SIG-M5 (cell line): ENCODE data around the gene SRC.
A peak's percentile ranks its signal among the peaks of the same experiment; 100 is the strongest.

ENCODE experiments used
- DNase-seq: peaks from one replicate; lab custom pipeline; 2025; lab: John Stamatoyannopoulos, UW

Gene SRC

GRCh38 chr20:37315021-37315451 is 30.9 kb upstream of the SRC start:
- DNase-seq = no peak

- no peak for DNase-seq
Observed at GRCh38 chr20:37315452-37316110, 30.4 kb upstream of the SRC start.

- DNase-seq = peak; percentile 74
Observed at GRCh38 chr20:37316116-37316774, 29.7 kb upstream of the SRC start.

- DNase-seq = no peak
Observed at GRCh38 chr20:37316775-37317170, 29.2 kb upstream of the SRC start.

- no peak for DNase-seq
Observed at GRCh38 chr20:37317316-37317715, 28.6 kb upstream of the SRC start.

- no peak for DNase-seq
Observed at GRCh38 chr20:37317994-37318640, 27.8 kb upstream of the SRC start.

- no peak for DNase-seq
Observed at GRCh38 chr20:37319151-37319671, 26.7 kb upstream of the SRC start.

- no peak for DNase-seq
Observed at GRCh38 chr20:37323985-37324384, 22.0 kb upstream of the SRC start.

GRCh38 chr20:37325206-37325605 is 20.7 kb upstream of the SRC start:
- DNase-seq = no peak

GRCh38 chr20:37326666-37327065 is 19.3 kb upstream of the SRC start:
- no peak for DNase-seq

GRCh38 chr20:37327748-37328147 is 18.2 kb upstream of the SRC start:
- DNase-seq = no peak

GRCh38 chr20:37328149-37328945 is 17.6 kb upstream of the SRC start:
- DNase-seq = no peak

GRCh38 chr20:37329481-37330165 is 16.3 kb upstream of the SRC start:
- DNase-seq = no peak

GRCh38 chr20:37330316-37330715 is 15.6 kb upstream of the SRC start:
- no peak for DNase-seq

GRCh38 chr20:37331060-37331857 is 14.7 kb upstream of the SRC start:
- DNase-seq = no peak

GRCh38 chr20:37333130-37333847 is 12.7 kb upstream of the SRC start:
- DNase-seq = no peak

- DNase-seq = no peak
Observed at GRCh38 chr20:37333848-37334318, 12.1 kb upstream of the SRC start.

- no peak for DNase-seq
Observed at GRCh38 chr20:37334450-37334849, 11.5 kb upstream of the SRC start.

- no peak for DNase-seq
Observed at GRCh38 chr20:37335642-37336368, 10.1 kb upstream of the SRC start.
